Esophagus squamous epithelium (tissue), 4 donors: ENCODE results near the gene NRXN3.

Source experiments
- POLR2A ChIP-seq, 4 donors: fragments of 450-650 bp; IDR thresholded peaks; one replicate each; pipeline ENCODE4 v1.6.1; 2017; ENCODE audit warnings: antibody characterized with exemption in 4 of 4, mild to moderate bottlenecking in 4 of 4, moderate library complexity in 3 of 4
- TF ChIP-seq, protein P1 (sequence below), 6 experiments: fragments of 450-650 bp in 4 of 6; fragments of 200-600 bp in 2 of 6; sonication (generic) in 2 of 6; IDR thresholded peaks; one replicate each; pipeline ENCODE4 v1.5.1; 2016 to 2019; ENCODE audit warnings: antibody characterized with exemption in 6 of 6, mild to moderate bottlenecking in 4 of 6, moderate library complexity in 4 of 6

- TF ChIP-seq POLR2A (IDR thresholded peaks at IDR 0.05) = no peak
- TF ChIP-seq, protein P1, sequence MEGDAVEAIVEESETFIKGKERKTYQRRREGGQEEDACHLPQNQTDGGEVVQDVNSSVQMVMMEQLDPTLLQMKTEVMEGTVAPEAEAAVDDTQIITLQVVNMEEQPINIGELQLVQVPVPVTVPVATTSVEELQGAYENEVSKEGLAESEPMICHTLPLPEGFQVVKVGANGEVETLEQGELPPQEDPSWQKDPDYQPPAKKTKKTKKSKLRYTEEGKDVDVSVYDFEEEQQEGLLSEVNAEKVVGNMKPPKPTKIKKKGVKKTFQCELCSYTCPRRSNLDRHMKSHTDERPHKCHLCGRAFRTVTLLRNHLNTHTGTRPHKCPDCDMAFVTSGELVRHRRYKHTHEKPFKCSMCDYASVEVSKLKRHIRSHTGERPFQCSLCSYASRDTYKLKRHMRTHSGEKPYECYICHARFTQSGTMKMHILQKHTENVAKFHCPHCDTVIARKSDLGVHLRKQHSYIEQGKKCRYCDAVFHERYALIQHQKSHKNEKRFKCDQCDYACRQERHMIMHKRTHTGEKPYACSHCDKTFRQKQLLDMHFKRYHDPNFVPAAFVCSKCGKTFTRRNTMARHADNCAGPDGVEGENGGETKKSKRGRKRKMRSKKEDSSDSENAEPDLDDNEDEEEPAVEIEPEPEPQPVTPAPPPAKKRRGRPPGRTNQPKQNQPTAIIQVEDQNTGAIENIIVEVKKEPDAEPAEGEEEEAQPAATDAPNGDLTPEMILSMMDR (IDR thresholded peaks at IDR 0.05) = no peak
Measured at GRCh38 chr14:79575032-79575431, 1404.9 kb downstream of the NRXN3 start.
